GM08714 (cell line): ENCODE results near the gene EGF.
"Not testable (repeated sequence)": the region's sequence is repeated elsewhere in the genome, so short reads cannot be mapped to it uniquely, and the experiment has no call there.

Experiments
- H3K4me3 ChIP-seq: fragments of 200-500 bp; sonication (Bioruptor generic); 2 replicates; pipeline ENCODE4 v1.5.1; 2014; ENCODE audit warnings: mild to moderate bottlenecking, low read length, inconsistent platforms
- ZNF274 ChIP-seq: IDR thresholded peaks from 2 replicates; pipeline ENCODE4 v1.6.1; 2012; ENCODE audit warnings: mild to moderate bottlenecking, low read depth, low read length

EGF gene

DNA sequence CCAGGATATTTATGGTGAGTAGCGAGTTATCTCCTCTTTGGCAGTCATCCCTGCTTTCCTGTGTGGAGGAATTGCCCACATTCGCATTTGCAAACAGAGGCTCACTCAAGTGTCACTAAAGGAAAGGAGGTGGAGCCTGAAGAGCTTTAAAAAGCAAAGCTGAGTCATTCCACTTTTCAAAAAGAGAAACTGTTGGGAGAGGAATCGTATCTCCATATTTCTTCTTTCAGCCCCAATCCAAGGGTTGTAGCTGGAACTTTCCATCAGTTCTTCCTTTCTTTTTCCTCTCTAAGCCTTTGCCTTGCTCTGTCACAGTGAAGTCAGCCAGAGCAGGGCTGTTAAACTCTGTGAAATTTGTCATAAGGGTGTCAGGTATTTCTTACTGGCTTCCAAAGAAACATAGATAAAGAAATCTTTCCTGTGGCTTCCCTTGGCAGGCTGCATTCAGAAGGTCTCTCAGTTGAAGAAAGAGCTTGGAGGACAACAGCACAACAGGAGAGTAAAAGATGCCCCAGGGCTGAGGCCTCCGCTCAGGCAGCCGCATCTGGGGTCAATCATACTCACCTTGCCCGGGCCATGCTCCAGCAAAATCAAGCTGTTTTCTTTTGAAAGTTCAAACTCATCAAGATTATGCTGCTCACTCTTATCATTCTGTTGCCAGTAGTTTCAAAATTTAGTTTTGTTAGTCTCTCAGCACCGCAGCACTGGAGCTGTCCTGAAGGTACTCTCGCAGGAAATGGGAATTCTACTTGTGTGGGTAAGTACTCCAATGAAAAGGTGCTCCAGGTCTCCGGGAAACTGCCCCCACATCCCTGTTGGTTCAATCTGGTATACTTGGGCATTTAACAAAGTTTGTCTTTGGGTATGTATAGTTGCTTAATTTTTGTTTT lies at the start of gene EGF:
TSS of gene EGF (plus strand) at position 178 of the 890 bp plus-strand sequence. CDS start at position 631, 453 bp downstream.
- no peak for TF ChIP-seq ZNF274
- H3K4me3 ChIP-seq: no peak within 1 kb of the TSS

DNA sequence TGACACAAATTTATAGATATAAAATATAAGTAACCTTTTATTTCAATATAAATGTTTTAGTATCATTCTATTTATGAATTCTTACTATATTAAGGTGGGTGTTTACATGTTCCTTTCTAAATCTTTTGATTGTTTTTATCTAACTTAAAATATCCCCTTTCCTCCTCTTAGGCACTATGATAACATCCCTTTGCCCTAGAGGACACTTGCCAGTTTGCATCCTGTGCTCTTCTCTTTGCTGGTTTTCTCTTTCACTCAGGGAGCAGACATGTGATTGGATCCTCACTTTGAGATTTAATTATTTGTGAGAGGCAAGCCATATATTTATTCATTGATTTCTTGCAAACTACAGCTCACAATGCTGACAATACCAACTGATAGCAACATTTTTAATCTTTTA lies 48.5 kb upstream of the EGF start:
- no peak overlapping the region for H3K4me3 ChIP-seq
- TF ChIP-seq ZNF274: no peak

DNA sequence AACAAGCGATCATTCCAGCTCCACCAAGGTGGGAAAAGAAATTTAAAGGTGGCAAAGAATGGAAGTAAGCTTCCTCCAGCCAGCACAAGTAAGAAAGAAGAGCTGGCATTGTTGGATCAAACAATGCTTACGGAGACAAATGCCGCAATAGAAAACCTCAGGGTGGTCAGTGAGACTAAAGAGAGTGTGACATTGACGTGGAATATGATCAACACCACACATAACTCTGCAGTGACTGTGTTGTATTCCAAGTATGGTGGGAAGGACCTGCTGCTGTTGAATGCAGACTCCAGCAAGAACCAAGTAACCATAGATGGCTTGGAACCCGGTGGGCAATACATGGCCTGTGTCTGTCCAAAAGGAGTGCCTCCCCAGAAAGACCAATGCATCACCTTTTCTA lies 42.6 kb upstream of the EGF start:
- TF ChIP-seq ZNF274: no peak
- no peak overlapping the region for H3K4me3 ChIP-seq

DNA sequence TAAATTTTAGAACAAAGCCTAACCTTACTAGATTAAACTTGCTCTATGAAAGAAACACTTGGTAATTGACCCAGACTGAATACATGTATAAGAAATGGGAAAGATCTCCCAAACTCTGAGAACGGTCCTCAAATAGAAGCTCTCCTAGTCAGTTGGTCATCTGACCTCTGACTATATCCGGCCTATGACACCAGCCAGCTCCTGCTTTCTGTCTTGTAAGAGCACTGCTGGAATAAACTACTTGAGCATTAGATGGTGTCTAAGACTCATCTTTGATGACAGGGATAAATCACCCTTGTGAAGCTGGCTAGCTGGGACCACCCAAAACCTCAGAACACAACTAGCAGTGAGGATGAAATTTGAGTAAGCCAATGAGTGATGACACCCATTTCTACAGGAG lies 40.6 kb upstream of the EGF start:
- no peak overlapping the region for H3K4me3 ChIP-seq
- TF ChIP-seq ZNF274: no peak

DNA sequence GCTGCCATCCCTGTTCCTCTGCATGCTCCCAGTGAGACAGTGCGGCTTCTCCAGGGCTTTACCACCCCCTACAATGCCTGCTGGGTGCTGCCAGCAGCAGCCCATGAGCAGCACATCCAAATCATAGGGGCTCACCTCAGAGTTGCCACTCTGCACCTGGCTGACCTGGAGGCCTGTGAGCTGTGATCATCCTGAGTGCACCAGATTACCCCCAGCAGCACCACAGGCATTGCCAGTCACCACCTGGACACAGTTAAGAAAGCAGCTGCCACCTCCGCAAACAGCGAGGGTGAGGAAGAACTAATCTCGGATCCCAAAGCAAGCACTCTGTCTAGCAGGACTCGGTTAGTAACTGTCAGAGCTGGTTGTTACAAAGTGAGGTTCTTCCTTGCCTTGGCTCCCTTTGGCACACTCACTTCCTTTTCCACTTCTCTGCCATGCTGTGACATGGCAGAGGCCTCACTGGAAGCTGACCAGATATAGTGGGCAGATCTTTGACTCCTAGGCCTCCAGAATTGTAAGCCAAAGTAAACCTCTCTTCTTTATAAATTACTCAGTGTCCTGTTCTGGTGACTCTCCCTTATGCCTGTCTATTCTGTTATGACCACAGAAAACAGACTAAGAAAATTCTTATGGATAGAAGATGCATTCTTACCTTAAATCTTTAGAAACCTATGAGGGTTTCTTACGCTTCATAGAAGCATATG lies 39.6 kb upstream of the EGF start:
- H3K4me3 ChIP-seq: no peak overlapping the region
- no peak for TF ChIP-seq ZNF274

DNA sequence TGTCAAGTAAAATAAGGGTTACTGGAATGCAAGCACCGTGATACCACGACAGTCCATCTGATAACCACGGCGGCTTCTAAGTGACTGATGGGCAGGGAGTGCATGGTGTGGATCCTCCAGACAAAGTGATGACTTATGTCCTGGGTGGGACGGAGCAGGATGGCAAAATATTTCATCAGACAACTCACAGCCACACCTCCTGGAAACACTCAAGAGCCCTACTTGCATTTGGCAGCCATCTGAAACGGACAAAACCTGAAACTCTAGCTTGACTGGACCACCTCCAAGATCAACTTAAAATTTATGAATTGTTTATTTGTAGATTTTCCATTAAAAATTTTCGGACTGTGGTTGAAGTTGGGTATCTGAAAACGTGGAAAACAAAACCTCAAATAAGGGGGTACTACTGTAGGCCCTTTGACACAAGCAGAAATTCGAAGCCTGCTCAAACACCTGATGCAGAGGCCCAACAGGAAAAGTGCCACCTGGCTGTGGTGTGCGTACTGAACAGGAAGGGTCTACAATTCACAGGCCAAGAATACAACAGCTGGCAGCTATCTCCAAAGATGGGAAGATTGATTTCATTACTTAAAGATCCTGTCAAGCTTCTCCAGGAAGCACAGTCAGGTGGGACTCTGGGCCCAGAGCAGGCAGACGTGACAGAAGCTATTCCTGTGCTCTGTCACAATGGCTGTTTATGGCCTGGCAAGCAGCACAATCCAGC lies 38.7 kb upstream of the EGF start:
- TF ChIP-seq ZNF274: no peak
- no peak overlapping the region for H3K4me3 ChIP-seq

DNA sequence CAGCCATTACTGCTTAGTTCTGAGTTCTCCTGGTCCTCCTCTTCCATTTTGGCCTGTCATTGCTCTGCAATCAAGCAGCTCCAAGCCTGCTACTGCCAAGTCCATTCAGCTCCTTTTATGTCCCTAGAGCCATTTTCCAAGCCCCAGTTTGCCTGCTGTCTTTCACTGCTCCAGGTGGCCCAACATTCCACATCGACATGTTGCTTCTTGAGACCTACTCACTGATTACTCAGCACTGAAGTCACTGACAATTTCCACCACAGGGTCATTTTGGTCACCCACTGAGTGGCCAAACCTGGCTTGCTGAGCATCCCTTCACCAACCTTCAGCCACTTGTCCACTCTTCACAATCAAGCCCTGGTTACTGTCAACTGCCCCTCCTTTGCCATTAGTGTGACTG lies 37.6 kb upstream of the EGF start:
- no peak overlapping the region for H3K4me3 ChIP-seq
- TF ChIP-seq ZNF274: no peak

DNA sequence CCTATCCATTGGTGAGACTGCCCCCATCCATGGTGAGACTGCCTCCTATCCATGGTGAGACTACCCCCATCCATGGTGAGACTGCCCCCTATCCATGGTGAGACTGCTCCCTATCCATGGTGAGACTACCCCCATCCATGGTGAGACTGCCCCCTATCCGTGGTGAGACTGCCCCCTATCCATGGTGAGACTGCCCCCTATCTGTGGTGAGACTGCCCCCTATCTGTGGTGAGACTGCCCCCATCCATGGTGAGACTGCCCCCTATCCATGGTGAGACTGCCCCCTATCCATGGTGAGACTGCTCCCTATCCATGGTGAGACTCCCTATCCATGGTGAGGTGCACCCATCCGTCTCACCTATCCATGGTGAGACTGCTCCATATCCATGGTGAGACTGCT lies 37.1 kb upstream of the EGF start:
- H3K4me3 ChIP-seq: not testable (repeated sequence)

DNA sequence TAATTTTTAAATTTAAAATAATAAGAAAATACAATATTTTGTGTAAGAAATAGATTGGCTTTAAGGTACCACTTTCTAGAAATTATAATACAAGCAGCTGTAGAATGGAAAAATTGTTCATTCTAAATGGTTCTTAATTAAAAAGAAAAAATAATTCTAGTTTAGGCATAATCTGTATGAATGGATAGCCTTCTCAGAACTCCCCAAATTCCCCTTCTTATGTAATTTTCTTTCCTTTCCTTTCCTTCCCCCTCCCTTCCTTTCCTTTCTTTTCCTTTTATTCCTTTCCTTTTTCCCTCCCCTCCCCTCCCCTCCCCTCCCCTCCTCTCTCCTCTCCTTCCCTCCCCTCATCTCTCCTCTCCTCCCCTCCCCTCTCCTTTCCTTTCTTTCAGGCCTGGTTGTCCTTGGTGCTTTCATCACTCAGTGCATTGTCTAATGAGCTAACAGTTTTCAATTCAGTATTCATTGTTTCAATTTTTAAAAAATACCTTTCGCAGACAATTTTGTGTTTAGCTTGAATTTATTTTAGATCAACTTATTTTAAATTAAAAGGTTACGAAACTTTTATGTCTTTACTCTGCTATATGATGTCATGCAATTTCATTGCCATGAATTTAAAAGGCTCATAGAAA lies 35.9 kb upstream of the EGF start:
- no peak for TF ChIP-seq ZNF274
- H3K4me3 ChIP-seq: no peak overlapping the region

DNA sequence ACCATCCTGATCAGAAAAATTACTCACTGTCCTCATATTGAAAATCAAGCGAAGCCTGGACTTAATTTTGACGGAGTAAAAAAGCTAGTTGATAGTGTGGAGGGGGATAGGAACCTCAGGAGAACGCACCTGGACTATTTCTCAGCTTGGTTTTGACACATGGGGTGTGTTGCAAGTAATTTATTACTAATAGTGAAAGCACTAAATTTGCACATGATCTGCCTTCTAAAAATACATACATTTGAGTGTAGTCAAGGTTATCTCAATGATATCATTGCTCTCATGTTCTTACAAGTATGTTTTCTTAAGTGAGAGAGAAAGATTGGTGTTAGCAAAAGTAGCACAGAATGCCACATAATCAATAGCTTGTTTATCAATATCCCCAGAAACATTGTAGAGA lies 35.3 kb upstream of the EGF start:
- TF ChIP-seq ZNF274: no peak
- no peak overlapping the region for H3K4me3 ChIP-seq

DNA sequence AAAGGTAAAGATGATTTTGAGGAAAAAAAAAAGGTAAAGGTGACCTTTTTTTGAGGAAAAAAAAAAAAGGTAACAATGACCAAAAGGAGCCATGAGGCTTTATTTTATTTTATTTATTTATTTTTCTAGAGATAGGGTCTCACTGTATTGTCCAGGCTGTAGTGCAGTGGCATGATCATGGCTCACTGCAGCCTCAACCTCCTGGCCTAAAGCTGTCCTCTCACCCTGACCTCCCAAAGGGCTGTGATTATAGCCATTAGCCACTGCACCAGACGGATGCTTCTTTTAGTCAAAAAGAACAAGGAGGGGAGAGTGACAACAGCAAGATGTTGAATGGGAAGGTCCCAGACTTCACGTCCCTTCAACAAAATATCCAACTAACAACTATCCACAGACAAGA lies 34.3 kb upstream of the EGF start:
- H3K4me3 ChIP-seq: no peak overlapping the region
- no peak for TF ChIP-seq ZNF274

DNA sequence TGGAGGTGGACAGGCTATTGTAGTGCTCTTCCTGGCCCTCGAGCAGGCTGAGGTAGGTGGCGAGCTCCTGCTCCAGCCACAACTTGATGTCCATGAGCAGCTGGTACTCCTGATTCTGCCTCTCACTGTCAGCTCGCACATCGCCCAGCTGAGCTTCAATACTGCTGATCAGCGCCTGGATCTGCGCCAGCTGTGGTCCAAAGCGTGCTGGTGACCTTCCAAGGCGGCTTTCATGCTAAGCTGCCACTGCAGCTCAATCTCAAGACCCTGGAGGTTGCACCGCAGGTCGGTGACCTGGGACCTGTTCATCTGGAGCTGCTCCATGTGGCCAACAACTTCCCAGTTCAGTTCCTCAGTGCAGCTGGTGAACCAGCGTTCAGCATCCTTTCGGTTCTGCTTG lies 33.6 kb upstream of the EGF start:
- H3K4me3 ChIP-seq: no peak overlapping the region
- TF ChIP-seq ZNF274: no peak

DNA sequence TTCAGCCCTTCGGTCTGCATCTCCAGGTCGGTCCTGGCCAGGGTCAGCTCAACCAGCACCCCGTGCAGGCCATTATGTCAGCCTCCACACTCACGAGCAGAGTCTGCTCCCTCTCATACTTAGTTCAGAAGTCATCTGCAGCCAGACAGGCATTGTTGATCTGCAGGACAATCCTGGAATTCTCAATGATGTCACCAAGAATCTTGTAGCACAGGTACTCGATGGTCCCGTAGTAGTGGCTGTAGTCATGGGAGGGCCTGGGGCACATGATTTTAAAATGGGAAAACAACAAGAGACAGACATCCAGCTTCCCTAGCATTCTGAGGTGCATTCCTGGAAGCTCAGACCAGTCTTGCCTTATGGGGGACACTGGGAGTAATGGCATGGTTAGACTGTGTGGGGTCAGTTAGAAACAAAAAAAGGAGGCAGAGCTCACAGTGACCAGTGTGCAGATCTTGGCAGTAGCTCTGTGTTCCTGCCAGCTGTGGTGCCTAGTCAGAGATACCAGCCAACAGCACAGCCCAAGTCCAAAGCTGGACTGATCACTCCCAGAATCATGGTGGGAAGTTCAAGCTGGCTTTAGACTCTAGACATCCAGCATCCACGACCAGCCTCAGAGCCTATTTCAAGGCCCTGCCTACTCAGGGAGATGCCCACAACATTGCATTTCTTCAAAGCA lies 32.9 kb upstream of the EGF start:
- H3K4me3 ChIP-seq: no peak overlapping the region
- TF ChIP-seq ZNF274: no peak

DNA sequence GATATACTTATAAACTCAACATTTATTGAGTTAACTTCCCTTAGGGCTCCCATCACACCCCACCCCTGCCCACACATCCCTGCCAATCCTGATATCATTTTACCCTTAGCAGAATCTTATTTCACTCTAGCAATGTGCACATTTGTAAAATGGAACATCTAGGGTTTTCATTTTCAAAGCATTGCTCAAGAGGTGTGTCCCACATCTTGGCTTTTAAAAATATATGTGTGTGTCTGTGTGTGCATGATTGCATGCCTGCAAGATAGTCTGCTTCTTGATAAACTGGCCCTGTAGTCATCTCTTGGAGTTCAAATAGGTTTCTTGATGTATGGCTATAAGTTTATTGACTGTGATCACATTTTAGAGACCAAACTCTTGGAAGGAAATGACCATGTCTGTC lies 26.4 kb upstream of the EGF start:
- no peak overlapping the region for H3K4me3 ChIP-seq
- TF ChIP-seq ZNF274: no peak
